HFFc6 (cell line): ENCODE results near the gene MED13L. TPM values are rescaled to one million over a fixed set of nuclear protein-coding genes. Genes with fewer than 3 reads are reported as not detected.

Source experiments
- DNase-seq: peaks from one replicate; pipeline ENCODE4 v3.0.0-alpha.2; 2018
- H3K27ac Mint-ChIP-seq: 2 replicates; pipeline ENCODE4 v1.8.0; 2020; ENCODE audit warnings: mild to moderate bottlenecking, mixed read lengths
- H3K27me3 Mint-ChIP-seq: 2 replicates; pipeline ENCODE4 v1.8.0; 2021; ENCODE audit warnings: mild to moderate bottlenecking, moderate library complexity, mixed read lengths; ENCODE audit not compliant: insufficient read depth
- H3K36me3 Mint-ChIP-seq: 2 replicates; pipeline ENCODE4 v1.8.0; 2021; ENCODE audit warnings: low read depth, mixed read lengths
- H3K4me1 Mint-ChIP-seq: 2 replicates; pipeline ENCODE4 v1.8.0; 2020; ENCODE audit warnings: low read depth, mixed read lengths
- H3K4me3 Mint-ChIP-seq: 2 replicates; pipeline ENCODE4 v1.8.0; 2020; ENCODE audit warnings: mild to moderate bottlenecking, moderate library complexity, mixed read lengths
- H3K9me3 Mint-ChIP-seq: 2 replicates; pipeline ENCODE4 v1.8.0; 2020; ENCODE audit warnings: mild to moderate bottlenecking, mixed read lengths
- CTCF ChIP-seq: fragments of 200-600 bp; sonication (generic); IDR thresholded peaks from 2 replicates; pipeline ENCODE4 v1.5.0; 2021; ENCODE audit warnings: antibody characterized with exemption, mild to moderate bottlenecking
- total RNA-seq, 6 experiments: library from RNA; stranded (reverse); fragmentation: NEBNext Ultra II Directional; extraction: Animal tissue kit (Norgen Biotek cat#: 25700); gene quantifications; 2 replicates in 1 of 6; 3 replicates in 5 of 6; pipeline ENCODE4 v1.2.3, GENCODE V29; 2021

The MED13L gene
- total RNA-seq, 6 experiments from 2014 or later: 74.5 to 84.2 (median 77.7) TPM

DNA sequence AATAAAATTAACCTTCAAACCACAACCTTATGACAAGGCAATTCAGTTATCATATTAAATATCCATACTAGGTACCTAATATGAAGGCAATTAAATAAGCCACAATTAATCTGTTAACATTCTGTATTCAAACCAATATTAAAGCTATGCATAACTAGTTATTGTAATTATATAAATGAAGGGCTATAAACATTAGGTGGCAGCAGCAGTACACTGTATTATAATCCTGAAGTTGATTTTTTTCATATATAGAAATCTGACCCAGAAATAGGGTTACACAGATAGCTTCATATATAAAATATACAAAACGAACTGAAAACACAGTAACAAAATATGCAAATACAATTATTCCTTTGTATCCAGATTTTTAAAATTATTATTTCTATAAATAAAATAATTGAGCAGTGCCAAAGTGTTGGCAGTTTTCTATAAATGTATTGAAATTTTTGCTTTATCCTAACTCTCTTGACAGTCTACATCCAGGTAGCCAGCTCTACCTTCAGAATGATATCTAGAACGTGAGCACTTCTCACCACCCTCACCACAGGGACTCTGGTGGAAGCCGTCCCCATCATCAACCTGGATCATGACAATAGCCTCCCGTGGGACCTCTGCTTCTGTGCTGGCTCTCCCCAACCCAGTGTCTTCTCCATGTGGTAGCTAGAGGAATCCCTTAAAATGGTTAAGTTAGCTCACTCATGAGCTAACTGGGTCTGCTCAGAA, 136.2 kb downstream of the MED13L start:
- DNase-seq: no peak
- TF ChIP-seq CTCF: peak; percentile 51; the same call in 1 of the 2 replicates
- peaks cover 3% of the 10 kb centered on the region; the same call in 1 of the 2 replicates for H3K36me3 Mint-ChIP-seq
- H3K9me3 Mint-ChIP-seq: no peaks in the 10 kb centered on the region
- H3K4me3 Mint-ChIP-seq: peak overlapping the region; percentile 37; the same call in 1 of the 2 replicates
- H3K27me3 Mint-ChIP-seq: no peaks in the 10 kb centered on the region; the same call in none of the 2 replicates
- H3K4me1 Mint-ChIP-seq: peaks cover 89% of the 10 kb centered on the region
- peak overlapping the region; percentile 52 for H3K27ac Mint-ChIP-seq

DNA sequence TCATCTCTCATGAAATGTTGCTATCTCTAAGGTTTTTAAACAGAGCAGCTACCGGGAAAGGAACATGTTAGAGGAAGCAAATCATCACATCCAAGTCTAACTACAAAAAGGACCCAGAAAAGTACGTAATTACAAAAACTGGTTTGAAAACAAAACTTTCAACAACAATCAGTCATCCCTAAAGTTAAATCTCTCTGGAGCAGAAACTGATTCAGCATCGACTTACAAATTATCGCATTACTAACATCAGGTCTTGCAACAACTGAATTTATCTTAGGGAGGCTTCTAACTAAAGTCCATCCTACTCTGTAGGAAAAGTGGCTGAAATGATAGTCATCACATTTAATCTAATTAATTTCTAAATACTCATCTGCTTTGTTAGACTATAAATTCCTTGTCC, 137.0 kb downstream of the MED13L start:
- H3K4me3 Mint-ChIP-seq: no peak overlapping the region; the same call in 1 of the 2 replicates
- no peaks in the 10 kb centered on the region for H3K9me3 Mint-ChIP-seq
- H3K36me3 Mint-ChIP-seq: no peaks in the 10 kb centered on the region
- H3K27me3 Mint-ChIP-seq: no peaks in the 10 kb centered on the region; the same call in none of the 2 replicates
- H3K27ac Mint-ChIP-seq: peak overlapping the region; percentile 28
- no peak for DNase-seq
- peaks cover 89% of the 10 kb centered on the region for H3K4me1 Mint-ChIP-seq
- no peak for TF ChIP-seq CTCF

GRCh38 chr12:116138781-116139180, 138.7 kb downstream of the MED13L start:
- H3K36me3 Mint-ChIP-seq: no peaks in the 10 kb centered on the region
- peak overlapping the region; percentile 36 for H3K27ac Mint-ChIP-seq
- no peaks in the 10 kb centered on the region for H3K9me3 Mint-ChIP-seq
- H3K27me3 Mint-ChIP-seq: no peaks in the 10 kb centered on the region; the same call in none of the 2 replicates
- no peak for DNase-seq
- no peak for TF ChIP-seq CTCF
- 0 out of 2 replicates have a peak overlapping the region, but pooled peaks have one; percentile 24 for H3K4me3 Mint-ChIP-seq
- peaks cover 91% of the 10 kb centered on the region for H3K4me1 Mint-ChIP-seq

GRCh38 chr12:116138364-116138763, 139.1 kb downstream of the MED13L start:
- peak overlapping the region; percentile 24; the same call in 1 of the 2 replicates for H3K4me3 Mint-ChIP-seq
- H3K4me1 Mint-ChIP-seq: peaks cover 91% of the 10 kb centered on the region
- H3K9me3 Mint-ChIP-seq: no peaks in the 10 kb centered on the region
- peak overlapping the region; percentile 36 for H3K27ac Mint-ChIP-seq
- TF ChIP-seq CTCF: no peak
- H3K36me3 Mint-ChIP-seq: no peaks in the 10 kb centered on the region
- no peak for DNase-seq
- H3K27me3 Mint-ChIP-seq: no peaks in the 10 kb centered on the region; the same call in none of the 2 replicates

DNA sequence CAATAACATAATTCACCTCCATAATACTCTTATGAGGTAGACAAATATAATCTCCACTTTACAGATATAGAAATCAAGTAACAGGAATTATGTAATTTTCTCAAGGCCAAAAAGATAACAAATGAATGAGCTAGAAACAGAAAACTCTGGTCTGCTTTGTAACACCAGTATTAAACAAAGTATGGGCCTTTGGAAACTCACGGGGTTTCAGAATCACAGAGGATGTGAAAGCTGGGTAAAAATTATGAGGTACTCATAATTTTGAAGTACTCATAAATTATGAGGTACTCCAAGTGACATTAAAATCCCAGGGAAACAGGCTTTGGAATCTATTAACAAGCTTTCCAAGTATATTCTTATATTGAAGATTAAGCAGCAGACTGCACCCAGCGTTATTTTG, 140.2 kb downstream of the MED13L start:
- Mint-ChIP-seq H3K27me3 (no peaks in the 10 kb centered on the region; the same call in none of the 2 replicates), H3K36me3 (no peaks in the 10 kb centered on the region), H3K9me3 (no peaks in the 10 kb centered on the region), H3K4me1 (peaks cover 93% of the 10 kb centered on the region), H3K27ac (peak overlapping the region; percentile 55), H3K4me3 (peak overlapping the region; percentile 3; the same call in 1 of the 2 replicates)
- DNase-seq: no peak
- TF ChIP-seq CTCF: no peak
